Vagina (tissue), 2 donors: ENCODE results near the gene CYP2F1. TPM values are rescaled to one million over a fixed set of nuclear protein-coding genes. Genes with fewer than 3 reads are reported as not detected.

ENCODE experiments used
- DNase-seq, 2 donors: peaks; one replicate each; pipeline ENCODE4 v3.0.0-alpha.2; 2017; ENCODE audit errors: extremely low spot score in 2 of 2
- H3K27ac ChIP-seq: fragments of 200-600 bp; sonication (generic); one replicate; pipeline ENCODE4 v1.5.1; 2019
- H3K27me3 ChIP-seq: fragments of 200-600 bp; sonication (generic); one replicate; pipeline ENCODE4 v1.5.1; 2019
- H3K36me3 ChIP-seq, 2 donors: fragments of 200-600 bp; sonication (generic); one replicate each; pipeline ENCODE4 v1.5.1; 2017 to 2019
- H3K4me1 ChIP-seq: fragments of 200-600 bp; sonication (generic); one replicate; pipeline ENCODE4 v1.5.1; 2019
- H3K4me3 ChIP-seq, 2 donors: fragments of 200-600 bp; sonication (generic); 1 replicate in 1 of 2; 2 replicates in 1 of 2; pipeline ENCODE4 v1.5.1; 2016 to 2019
- H3K9me3 ChIP-seq: fragments of 200-600 bp; sonication (generic); one replicate; pipeline ENCODE4 v1.5.1; 2019
- CTCF ChIP-seq, 3 experiments: fragments of 450-650 bp in 2 of 3; fragments of 200-600 bp in 1 of 3; sonication (generic) in 1 of 3; IDR thresholded peaks; one replicate each; pipeline ENCODE4 v1.5.1; 2017 to 2019; ENCODE audit warnings: antibody characterized with exemption in 3 of 3, mild to moderate bottlenecking in 2 of 3, moderate library complexity in 2 of 3
- POLR2A ChIP-seq, 2 donors: fragments of 450-650 bp; IDR thresholded peaks; one replicate each; pipeline ENCODE4 v1.6.1; 2017; ENCODE audit warnings: antibody characterized with exemption in 2 of 2, mild to moderate bottlenecking in 2 of 2, moderate library complexity in 2 of 2
- POLR2AphosphoS5 ChIP-seq, 2 donors: sonication (generic); formaldehyde crosslinking; IDR thresholded peaks; one replicate each; pipeline ENCODE4 v1.9.0; 2017; ENCODE audit warnings: antibody characterized with exemption in 2 of 2, mild to moderate bottlenecking in 2 of 2, low read depth in 1 of 2; ENCODE audit not compliant: insufficient read depth in 1 of 2
- intact Hi-C: fragments of 100-400 bp; cut with DNase I; formaldehyde crosslinking; loops from one replicate; pipeline ENCODE4 v1.15.1; 2023
- total RNA-seq: library from RNA; depleted of rRNA; stranded (reverse); fragments of >200 nt; gene quantifications from one replicate; pipeline ENCODE4 v1.2.3, GENCODE V29; 2016

Gene CYP2F1, protein sequence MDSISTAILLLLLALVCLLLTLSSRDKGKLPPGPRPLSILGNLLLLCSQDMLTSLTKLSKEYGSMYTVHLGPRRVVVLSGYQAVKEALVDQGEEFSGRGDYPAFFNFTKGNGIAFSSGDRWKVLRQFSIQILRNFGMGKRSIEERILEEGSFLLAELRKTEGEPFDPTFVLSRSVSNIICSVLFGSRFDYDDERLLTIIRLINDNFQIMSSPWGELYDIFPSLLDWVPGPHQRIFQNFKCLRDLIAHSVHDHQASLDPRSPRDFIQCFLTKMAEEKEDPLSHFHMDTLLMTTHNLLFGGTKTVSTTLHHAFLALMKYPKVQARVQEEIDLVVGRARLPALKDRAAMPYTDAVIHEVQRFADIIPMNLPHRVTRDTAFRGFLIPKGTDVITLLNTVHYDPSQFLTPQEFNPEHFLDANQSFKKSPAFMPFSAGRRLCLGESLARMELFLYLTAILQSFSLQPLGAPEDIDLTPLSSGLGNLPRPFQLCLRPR
- total RNA-seq: not detected

- H3K27me3 ChIP-seq: no peaks in the 10 kb centered on the region
- intact Hi-C loops: no loop called here
- H3K9me3 ChIP-seq: no peaks in the 10 kb centered on the region
- TF ChIP-seq POLR2AphosphoS5 (IDR thresholded peaks at IDR 0.05; ENCODE audit: insufficient read depth in 1 of 2, low read depth in 1 of 2) (no peak), POLR2A (IDR thresholded peaks at IDR 0.05) (no peak), CTCF (IDR thresholded peaks at IDR 0.05) (no peak)
- no peaks in the 10 kb centered on the region for H3K36me3 ChIP-seq
- H3K27ac ChIP-seq: no peak within 1 kb of the TSS
- DNase-seq: no peak
- H3K4me3 ChIP-seq: no peak within 1 kb of the TSS
- no peaks in the 10 kb centered on the region for H3K4me1 ChIP-seq
Measured at GRCh38 chr19:41114132-41114531, at the start of gene CYP2F1. TSS of gene CYP2F1 (plus strand) at chr19:41114432. CDS start at chr19:41116189, 1,757 bp downstream.

- Histone ChIP-seq H3K36me3 (no peaks in the 10 kb centered on the region), H3K9me3 (no peaks in the 10 kb centered on the region), H3K4me3 (no peak overlapping the region), H3K27ac (no peak overlapping the region), H3K4me1 (no peaks in the 10 kb centered on the region), H3K27me3 (no peaks in the 10 kb centered on the region)
- no peak for DNase-seq
- intact Hi-C loops: no loop called here
- TF ChIP-seq CTCF (IDR thresholded peaks at IDR 0.05): no peak
- TF ChIP-seq POLR2A (IDR thresholded peaks at IDR 0.05): no peak
- TF ChIP-seq POLR2AphosphoS5 (IDR thresholded peaks at IDR 0.05; ENCODE audit: insufficient read depth in 1 of 2, low read depth in 1 of 2): no peak
Measured at GRCh38 chr19:41064974-41065569, 49.2 kb upstream of the CYP2F1 start.

- Histone ChIP-seq H3K4me1 (no peaks in the 10 kb centered on the region), H3K4me3 (no peak overlapping the region), H3K36me3 (no peaks in the 10 kb centered on the region), H3K27me3 (no peaks in the 10 kb centered on the region), H3K27ac (no peak overlapping the region), H3K9me3 (no peaks in the 10 kb centered on the region)
- no peak for DNase-seq
- TF ChIP-seq POLR2A (IDR thresholded peaks at IDR 0.05): no peak
- no peak for TF ChIP-seq CTCF (IDR thresholded peaks at IDR 0.05)
- TF ChIP-seq POLR2AphosphoS5 (IDR thresholded peaks at IDR 0.05; ENCODE audit: insufficient read depth in 1 of 2, low read depth in 1 of 2): no peak
- intact Hi-C loops: no loop called here
Measured at GRCh38 chr19:41076286-41076685, 37.9 kb upstream of the CYP2F1 start.

DNA sequence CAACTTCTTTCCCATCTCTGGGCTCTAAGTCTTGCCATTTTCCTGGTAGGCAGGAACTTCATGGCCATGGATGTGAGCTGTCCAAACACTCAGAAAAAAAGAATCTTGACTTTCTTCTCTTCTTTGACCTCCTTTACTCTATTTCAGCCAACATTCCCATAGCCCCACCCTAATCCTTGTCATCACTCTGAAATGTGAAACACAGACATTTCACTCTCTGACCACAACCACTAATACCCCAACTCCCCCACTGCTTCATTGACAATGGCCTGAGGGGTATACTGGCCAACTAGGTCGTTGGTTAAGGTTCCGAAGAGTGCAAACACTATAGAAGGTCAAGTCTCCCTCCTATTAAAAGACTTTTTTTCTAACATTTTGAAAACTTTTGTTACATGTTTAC, 30.7 kb upstream of the CYP2F1 start:
- Histone ChIP-seq H3K36me3 (no peaks in the 10 kb centered on the region), H3K9me3 (no peaks in the 10 kb centered on the region), H3K4me3 (no peak overlapping the region), H3K4me1 (no peaks in the 10 kb centered on the region), H3K27ac (no peak overlapping the region), H3K27me3 (no peaks in the 10 kb centered on the region)
- DNase-seq: no peak
- TF ChIP-seq POLR2A (IDR thresholded peaks at IDR 0.05): no peak
- no peak for TF ChIP-seq POLR2AphosphoS5 (IDR thresholded peaks at IDR 0.05; ENCODE audit: insufficient read depth in 1 of 2, low read depth in 1 of 2)
- no peak for TF ChIP-seq CTCF (IDR thresholded peaks at IDR 0.05)
- intact Hi-C loops: no loop called here
